Stimulated activated CD4-positive, alpha-beta T cell treated with anti-CD3 and anti-CD28 coated beads, TNF-alpha, amount 100 ng/mL, for 1 hour (primary cell): Measurements from ENCODE around the gene NRN1L.
A peak's percentile ranks its signal among the peaks of the same experiment; 100 is the strongest.
"Not testable (repeated sequence)": the region's sequence is repeated elsewhere in the genome, so short reads cannot be mapped to it uniquely, and the experiment has no call there.

Source experiments
- DNase-seq, 3 donors: peaks; one replicate each; pipeline ENCODE4 v3.0.0-alpha.2; 2020; ENCODE audit warnings: low read depth in 3 of 3, low spot score in 1 of 3

Gene NRN1L

DNA sequence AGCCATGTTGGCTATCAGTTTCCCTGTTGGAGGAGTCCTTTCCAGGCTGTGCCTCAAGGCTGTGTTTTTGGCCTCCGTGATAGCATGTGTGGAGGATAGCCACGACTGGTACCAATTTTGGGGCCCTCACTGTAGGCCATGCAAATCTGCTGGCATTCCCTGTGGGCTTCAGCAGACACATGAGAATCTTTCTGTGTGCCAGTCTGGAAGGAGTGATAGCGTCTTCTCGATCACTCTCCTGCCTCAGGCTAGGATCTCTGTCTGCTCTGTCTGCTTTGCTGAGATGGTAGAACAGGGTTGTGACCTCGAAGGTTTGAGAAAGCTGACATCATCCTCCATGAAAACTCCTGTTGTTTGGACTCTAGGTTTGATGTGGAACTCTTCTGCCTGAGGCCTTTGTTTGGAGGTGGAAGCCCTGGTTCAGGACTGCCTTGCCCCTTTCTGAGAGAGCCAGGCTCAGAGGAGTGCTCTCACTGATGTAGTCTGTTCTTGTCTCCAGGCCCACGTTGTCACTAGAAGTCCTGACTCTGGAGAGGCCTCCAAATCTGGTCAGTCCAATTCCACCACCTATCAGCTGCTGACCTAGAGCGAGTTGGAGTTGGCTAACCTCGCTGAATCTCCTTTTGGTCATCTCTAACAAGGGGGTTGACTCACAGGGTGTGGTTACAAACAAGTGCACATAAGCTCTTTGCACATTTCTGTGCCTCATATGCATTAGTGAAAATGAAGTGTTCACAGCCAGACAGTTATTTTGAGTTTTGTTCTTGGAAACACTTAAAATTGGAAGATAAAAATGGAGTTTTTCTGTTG lies 23.9 kb upstream of the NRN1L start:
- DNase-seq = no peak

DNA sequence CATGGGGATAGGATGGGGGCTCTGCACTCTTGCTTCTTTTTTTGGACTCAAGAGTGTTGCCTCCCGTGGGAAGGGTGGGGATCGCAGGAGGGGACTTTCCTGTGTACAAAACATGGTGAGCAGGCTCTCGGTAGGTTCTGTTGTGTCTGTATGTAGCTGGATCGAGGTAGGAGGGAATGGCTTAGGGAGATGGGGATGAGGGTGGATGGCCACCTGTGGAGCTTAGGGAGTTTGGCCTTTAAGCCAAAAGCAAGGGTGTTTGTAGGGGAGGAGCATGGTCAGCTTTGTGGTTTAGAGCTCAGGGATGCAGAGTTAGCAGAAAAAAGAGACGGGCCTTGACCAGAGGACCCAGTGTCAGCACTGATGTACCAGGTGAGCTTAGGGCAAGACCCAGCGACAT lies 22.8 kb upstream of the NRN1L start:
- DNase-seq = no peak

- no peak for DNase-seq
Observed at GRCh38 chr16:67862623-67863583, 21.8 kb upstream of the NRN1L start.

- DNase-seq = not testable (repeated sequence)
Observed at GRCh38 chr16:67864044-67864443, 20.6 kb upstream of the NRN1L start.

GRCh38 chr16:67864594-67864993 lies 20.1 kb upstream of the NRN1L start:
- no peak for DNase-seq

DNA sequence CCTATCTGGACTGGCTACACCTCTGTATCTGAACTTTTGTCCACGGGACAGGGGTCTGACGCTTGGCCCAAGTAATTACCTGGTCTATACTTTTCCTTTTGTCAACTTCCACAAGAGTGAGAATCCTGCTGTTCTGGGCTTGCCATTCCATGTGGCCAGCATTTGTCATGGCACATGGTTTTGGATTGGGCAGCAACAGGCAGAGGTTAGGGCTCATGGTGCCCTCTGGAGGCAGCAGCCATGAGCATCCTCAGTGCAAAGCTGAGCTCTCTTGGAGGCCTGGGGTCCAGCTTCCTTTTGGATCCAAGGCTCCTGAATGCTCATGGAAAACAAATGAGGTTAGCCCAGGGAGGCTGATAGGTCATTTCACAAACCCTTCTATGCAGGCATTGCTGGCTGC lies 19.4 kb upstream of the NRN1L start:
- DNase-seq = no peak

DNA sequence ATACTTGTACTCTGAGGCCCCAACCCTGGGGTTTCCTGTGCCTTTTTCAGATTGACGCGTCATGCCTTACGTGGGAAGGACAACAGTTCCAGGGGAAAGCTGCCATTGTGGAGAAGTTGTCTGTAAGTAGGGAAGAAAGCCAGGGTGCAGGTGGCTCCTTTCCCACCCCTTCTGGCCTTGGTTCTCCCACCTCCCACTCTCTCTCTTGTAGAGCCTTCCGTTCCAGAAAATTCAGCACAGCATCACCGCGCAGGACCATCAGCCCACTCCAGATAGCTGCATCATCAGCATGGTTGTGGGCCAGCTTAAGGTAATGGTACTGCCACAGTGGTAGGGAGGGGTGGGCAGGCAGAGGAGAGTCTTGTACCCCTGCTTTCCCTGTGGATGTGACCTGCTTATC lies 16.4 kb upstream of the NRN1L start:
- no peak for DNase-seq

DNA sequence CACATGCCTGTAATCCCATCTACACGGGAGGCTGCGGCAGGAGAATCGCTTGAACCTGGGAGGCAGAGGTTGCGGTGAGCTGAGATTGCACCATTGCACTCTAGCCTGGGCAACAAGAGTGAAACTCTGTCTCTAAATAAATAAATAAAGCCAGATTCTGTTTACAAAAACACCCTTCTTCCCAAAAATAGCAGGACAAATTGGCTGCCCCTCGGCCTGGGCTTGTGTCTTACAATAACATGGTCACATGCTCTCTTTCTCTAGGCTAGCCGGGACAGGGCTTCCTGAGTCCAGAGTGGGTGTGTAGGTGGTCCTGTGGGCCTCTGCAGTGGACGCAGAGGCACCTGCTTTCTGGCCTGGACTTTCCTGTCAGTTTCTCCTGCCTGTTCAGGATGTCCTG lies 15.0 kb upstream of the NRN1L start:
- DNase-seq = no peak

DNA sequence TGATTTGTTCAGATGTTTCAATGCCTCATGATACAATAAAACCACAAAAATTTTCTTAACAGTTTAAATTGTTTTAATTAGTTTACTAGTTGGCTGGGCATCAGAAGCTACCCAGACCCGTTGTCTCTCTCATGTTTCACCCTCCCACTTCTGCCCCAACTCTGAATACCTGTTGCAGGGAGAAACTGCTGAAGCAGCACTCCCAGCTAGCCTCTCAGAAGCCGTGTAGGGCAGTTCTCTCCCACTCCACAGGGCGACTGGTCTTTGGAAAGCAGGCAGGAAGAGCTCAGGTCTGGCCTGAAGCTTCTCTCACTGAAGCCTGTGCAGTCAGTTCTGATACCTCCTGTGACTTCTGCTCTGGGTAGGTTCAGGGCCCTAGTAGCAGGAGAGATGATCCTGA lies 13.4 kb upstream of the NRN1L start:
- no peak for DNase-seq

GRCh38 chr16:67872131-67872630 lies 12.5 kb upstream of the NRN1L start:
- no peak for DNase-seq

- peak; percentile 69 to 88 (median 78) for DNase-seq
Observed at GRCh38 chr16:67872631-67873434, 11.9 kb upstream of the NRN1L start, which contains the start of gene EDC4. TSS of gene EDC4 (plus strand) at chr16:67873052. CDS start at chr16:67873262, 210 bp downstream.

DNA sequence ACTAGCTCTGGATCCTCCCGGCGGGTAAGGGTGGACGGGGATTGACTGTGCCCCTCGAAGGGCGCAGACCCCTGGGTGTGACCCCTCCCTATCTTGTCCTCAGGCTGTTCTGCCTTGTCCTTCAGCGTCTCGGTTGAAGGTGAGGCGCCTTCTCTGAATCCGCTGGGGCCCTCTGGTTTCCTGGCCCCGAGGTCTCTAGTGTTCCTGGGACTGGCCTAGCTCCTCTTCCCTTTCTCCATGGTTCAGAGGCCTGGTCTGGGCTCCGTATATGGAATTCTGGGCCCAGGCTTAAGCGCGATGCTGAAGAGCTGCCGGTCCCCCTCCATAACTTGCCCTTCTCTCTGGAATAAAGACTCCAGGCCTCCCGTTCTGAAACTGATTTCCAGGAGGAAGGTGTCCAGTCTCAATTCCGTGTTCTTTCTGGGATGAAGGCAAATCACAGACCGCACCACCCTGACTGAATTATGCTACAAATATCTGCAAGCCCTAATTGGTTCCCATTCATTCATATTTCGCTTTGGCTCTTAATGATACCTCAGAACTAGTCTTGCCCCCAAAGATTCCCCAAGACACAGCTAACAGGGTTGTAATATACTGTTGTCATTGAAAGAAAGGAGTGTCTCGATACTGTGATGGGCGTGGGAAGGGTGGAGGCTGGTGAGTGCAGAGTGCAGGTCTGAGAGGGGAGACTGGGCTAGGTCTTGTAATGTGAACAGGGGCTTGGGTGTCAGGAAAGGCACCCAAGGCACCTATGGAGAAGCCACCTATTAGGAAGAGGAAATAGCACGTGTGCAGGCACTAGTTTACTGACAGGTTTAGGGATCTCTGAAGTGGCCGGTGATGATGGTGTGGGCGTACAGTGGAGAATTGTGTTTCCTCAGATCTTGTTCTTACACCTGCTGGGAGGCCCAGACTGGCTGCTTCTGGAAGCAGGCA lies 11.0 kb upstream of the NRN1L start:
- no peak for DNase-seq

DNA sequence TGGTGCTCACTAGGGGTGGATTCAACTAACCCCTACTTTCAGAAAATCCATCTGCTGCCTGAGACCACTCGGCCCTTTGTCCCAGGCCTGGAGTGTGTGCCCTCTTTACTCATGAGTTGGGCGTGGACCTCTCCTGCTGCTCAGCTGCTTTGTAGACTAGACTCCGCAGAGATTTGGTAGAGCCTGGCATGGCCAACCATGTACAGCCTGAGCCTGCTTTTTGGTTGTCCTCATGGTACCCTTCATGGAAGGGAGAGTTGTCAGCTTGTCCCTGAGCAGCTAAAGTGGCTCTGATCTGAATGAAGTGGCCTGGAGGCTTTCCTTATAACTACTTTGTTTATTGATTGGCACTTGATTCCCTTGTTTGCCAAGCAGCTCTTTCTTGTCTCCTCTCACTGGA lies 10.3 kb upstream of the NRN1L start:
- no peak for DNase-seq

- DNase-seq = no peak
Observed at GRCh38 chr16:67877064-67877463, 7.6 kb upstream of the NRN1L start.

GRCh38 chr16:67878232-67878631 lies 6.5 kb upstream of the NRN1L start:
- DNase-seq = no peak

DNA sequence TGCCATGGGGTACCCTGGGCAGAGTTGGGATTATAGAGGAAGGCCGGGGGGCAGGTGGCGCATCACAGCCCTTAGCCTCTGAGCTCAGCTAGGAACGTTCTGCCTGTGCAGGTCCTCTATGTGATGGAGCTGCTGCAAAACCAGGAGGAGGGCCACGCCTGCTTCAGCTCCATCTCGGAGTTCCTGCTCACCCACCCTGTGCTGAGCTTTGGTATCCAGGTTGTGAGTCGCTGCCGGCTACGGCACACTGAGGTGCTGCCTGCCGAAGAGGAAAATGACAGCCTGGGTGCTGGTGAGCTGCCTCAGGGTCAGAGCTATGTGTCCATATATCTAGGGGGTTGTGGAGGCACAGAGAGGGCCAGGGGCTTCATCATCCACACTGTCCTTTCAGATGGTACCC lies 5.8 kb upstream of the NRN1L start:
- DNase-seq = no peak

GRCh38 chr16:67879462-67879861 lies 5.2 kb upstream of the NRN1L start:
- no peak for DNase-seq

GRCh38 chr16:67879936-67880335 lies 4.7 kb upstream of the NRN1L start:
- DNase-seq = no peak

DNA sequence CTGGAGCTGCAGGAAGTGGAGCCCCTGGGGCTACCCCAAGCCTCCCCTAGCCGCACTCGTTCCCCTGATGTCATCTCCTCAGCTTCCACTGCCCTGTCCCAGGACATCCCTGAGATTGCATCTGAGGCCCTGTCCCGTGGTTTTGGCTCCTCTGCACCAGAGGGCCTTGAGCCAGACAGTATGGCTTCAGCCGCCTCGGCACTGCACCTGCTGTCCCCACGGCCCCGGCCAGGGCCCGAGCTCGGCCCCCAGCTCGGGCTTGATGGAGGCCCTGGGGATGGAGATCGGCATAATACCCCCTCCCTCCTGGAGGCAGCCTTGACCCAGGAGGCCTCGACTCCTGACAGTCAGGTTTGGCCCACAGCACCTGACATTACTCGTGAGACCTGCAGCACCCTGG lies 4.1 kb upstream of the NRN1L start:
- DNase-seq = no peak

- no peak for DNase-seq
Observed at GRCh38 chr16:67881621-67882161, 3.0 kb upstream of the NRN1L start.
